Progenitor cell of endocrine pancreas (in vitro differentiated cells): Measurements from ENCODE around the gene SLC66A3. TPM values are rescaled to one million over a fixed set of nuclear protein-coding genes. Genes with fewer than 3 reads are reported as not detected.

Source experiments
- DNase-seq: peaks from one replicate; pipeline ENCODE4 v3.0.0; 2021; ENCODE audit warnings: low spot score; ENCODE audit not compliant: unreplicated experiment
- H3K27ac Mint-ChIP-seq: 2 replicates; pipeline ENCODE4 v1.8.0; 2021; ENCODE audit warnings: mild to moderate bottlenecking, moderate library complexity, mixed read lengths
- H3K27me3 Mint-ChIP-seq: 2 replicates; pipeline ENCODE4 v1.8.0; 2021; ENCODE audit warnings: mixed read lengths
- H3K36me3 Mint-ChIP-seq: 2 replicates; pipeline ENCODE4 v1.8.0; 2022; ENCODE audit warnings: mixed read lengths; ENCODE audit not compliant: insufficient read depth
- H3K4me1 Mint-ChIP-seq: 2 replicates; pipeline ENCODE4 v1.8.0; 2021; ENCODE audit warnings: low read depth, mixed read lengths
- H3K4me3 Mint-ChIP-seq: 2 replicates; pipeline ENCODE4 v1.8.0; 2021; ENCODE audit warnings: low read depth, mild to moderate bottlenecking, moderate library complexity, mixed read lengths
- H3K9me3 Mint-ChIP-seq: 2 replicates; pipeline ENCODE4 v1.8.0; 2021; ENCODE audit warnings: low read depth, mixed read lengths
- total RNA-seq: library from RNA; stranded (reverse); gene quantifications from 2 replicates; pipeline ENCODE4 v1.2.1, GENCODE V29; 2021
- TF ChIP-seq, protein P1 (sequence below): fragments of 200-600 bp; sonication (generic); IDR thresholded peaks from one replicate; pipeline ENCODE4 v1.5.0; 2021; ENCODE audit warnings: antibody characterized with exemption, mild to moderate bottlenecking; ENCODE audit not compliant: unreplicated experiment

Gene SLC66A3
- total RNA-seq, 1 donor from 2014 or later, result 5.0 TPM

DNA sequence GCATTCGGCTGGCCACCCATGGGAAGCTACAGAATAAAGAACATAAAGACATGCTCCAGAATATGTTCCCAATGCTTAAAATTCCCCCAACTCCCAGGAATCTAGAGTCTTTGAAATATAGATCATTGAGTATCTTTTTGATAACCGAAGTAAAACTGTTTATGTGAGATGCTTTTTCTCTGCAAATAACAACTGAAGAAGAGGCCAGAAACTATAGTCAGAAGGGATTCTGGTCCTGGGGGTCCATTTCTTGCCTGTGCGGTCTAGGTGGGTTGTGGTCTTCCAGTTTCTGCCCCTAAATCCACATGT is 30.6 kb upstream of the SLC66A3 start:
- H3K9me3 Mint-ChIP-seq, result no peaks in the 10 kb centered on the region
- peaks cover 43% of the 10 kb centered on the region for H3K27me3 Mint-ChIP-seq
- H3K4me3 Mint-ChIP-seq, result no peak overlapping the region
- no peaks in the 10 kb centered on the region for H3K4me1 Mint-ChIP-seq
- DNase-seq, result no peak
- H3K36me3 Mint-ChIP-seq, result no peaks in the 10 kb centered on the region
- TF ChIP-seq, protein P1, sequence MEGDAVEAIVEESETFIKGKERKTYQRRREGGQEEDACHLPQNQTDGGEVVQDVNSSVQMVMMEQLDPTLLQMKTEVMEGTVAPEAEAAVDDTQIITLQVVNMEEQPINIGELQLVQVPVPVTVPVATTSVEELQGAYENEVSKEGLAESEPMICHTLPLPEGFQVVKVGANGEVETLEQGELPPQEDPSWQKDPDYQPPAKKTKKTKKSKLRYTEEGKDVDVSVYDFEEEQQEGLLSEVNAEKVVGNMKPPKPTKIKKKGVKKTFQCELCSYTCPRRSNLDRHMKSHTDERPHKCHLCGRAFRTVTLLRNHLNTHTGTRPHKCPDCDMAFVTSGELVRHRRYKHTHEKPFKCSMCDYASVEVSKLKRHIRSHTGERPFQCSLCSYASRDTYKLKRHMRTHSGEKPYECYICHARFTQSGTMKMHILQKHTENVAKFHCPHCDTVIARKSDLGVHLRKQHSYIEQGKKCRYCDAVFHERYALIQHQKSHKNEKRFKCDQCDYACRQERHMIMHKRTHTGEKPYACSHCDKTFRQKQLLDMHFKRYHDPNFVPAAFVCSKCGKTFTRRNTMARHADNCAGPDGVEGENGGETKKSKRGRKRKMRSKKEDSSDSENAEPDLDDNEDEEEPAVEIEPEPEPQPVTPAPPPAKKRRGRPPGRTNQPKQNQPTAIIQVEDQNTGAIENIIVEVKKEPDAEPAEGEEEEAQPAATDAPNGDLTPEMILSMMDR, result no peak
- H3K27ac Mint-ChIP-seq, result no peak overlapping the region

DNA sequence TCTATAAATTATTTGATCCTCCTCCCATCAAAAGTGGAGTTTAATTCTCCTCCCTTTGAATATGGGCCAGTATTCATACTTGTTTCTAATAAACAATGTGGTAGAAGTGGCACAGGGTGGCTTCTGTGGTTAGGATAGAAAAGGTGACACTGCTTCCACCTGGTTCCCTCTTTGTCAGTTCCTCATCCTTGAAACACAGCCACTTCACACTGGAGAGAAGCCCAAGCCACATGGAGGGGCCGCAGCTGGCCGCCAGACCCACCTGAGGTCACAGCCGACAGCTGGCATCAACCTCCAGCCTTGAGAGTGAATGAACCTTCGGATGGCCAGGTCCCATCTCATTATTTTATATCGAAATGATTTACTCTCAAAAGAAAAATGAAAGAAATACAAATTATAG is 27.5 kb upstream of the SLC66A3 start:
- H3K36me3 Mint-ChIP-seq, result no peaks in the 10 kb centered on the region
- H3K4me3 Mint-ChIP-seq, result no peak overlapping the region
- TF ChIP-seq, protein P1, result no peak
- peaks cover 27% of the 10 kb centered on the region for H3K27me3 Mint-ChIP-seq
- no peaks in the 10 kb centered on the region for H3K9me3 Mint-ChIP-seq
- DNase-seq, result no peak
- no peak overlapping the region for H3K27ac Mint-ChIP-seq
- peaks cover 1% of the 10 kb centered on the region for H3K4me1 Mint-ChIP-seq

DNA sequence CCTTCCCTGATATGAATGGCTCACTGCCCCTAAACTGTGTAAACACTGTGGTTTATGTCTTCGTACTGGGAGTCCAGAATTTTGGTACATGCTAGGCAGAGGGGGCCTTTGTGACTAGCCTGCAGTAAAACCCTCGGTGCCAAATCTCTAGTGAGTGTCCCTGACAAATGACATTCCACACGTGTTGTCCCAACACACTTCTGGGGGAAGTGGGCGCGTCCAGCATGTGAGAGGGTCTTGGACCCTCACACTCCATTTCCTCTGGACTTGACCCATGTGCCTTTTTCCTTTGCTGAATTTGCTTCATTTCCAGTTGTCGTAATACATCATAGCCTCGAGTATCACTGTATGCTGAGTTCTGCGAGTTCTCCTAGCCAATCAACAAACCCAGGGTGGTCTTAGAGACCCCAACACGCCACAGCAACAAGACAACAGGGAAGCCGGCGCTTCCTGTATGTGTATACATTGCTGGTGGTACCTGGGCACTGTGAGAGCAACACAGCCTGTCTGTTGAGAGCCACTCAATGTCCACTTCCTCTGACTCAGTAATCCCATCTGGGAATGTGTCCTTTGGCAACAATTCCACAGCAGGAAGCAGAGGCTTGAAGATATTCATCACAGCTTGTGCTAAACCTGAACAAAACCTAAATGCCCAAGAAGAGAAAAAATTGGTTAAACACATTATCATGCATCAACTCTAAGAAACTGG is 26.9 kb upstream of the SLC66A3 start:
- H3K27me3 Mint-ChIP-seq, result peaks cover 24% of the 10 kb centered on the region
- H3K4me3 Mint-ChIP-seq, result no peak overlapping the region
- no peaks in the 10 kb centered on the region for H3K9me3 Mint-ChIP-seq
- TF ChIP-seq, protein P1, result no peak
- H3K27ac Mint-ChIP-seq, result no peak overlapping the region
- H3K4me1 Mint-ChIP-seq, result peaks cover 4% of the 10 kb centered on the region
- no peak for DNase-seq
- H3K36me3 Mint-ChIP-seq, result no peaks in the 10 kb centered on the region

DNA sequence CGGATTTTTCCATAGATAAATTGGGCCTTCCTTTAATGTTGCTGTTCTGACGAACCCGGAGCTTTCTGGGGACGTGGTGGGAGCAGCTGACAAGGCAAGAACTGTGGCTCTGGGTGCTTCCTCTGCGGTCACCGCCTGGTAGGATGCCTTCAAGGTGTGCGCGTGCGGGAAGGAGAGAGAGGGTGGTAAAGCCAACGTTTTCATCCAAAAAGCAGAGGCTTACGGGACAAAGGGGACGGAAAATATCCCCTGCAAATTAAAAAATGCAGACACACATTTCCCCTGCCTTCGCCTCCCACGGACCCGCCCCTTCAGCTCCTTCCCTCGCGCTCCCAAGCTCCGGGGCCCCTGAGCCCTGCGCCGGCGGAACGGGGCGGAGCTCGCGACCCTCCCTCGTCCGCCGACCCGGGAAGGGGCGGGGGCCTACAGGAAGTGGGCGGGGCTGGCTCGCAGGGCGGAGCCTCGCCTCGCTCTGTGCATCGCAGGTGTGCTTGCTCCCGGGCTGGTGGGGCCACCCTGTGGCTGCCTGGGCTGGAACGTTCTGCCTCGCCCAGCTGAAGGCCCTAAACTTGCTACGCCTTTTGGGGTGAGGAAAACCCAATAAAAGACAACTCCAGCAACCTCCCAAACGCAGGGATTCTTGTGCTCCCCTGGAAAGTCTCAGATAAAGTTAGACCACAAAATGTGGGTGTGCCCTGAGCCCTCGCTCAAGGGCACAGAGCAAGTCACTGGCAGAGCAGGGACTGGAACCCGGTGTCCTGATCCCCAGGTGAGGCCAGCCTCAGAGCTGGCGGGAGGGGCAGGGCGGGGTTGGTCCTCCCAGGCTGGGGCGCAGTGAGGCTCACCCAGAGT is 25.4 kb upstream of the SLC66A3 start:
- Mint-ChIP-seq H3K4me1 (peaks cover 4% of the 10 kb centered on the region), H3K9me3 (no peaks in the 10 kb centered on the region), H3K27ac (no peak overlapping the region), H3K27me3 (peaks cover 21% of the 10 kb centered on the region), H3K36me3 (no peaks in the 10 kb centered on the region), H3K4me3 (peak overlapping the region; percentile 74)
- TF ChIP-seq, protein P1, result peak; percentile 55
- DNase-seq, result peak; percentile 90

DNA sequence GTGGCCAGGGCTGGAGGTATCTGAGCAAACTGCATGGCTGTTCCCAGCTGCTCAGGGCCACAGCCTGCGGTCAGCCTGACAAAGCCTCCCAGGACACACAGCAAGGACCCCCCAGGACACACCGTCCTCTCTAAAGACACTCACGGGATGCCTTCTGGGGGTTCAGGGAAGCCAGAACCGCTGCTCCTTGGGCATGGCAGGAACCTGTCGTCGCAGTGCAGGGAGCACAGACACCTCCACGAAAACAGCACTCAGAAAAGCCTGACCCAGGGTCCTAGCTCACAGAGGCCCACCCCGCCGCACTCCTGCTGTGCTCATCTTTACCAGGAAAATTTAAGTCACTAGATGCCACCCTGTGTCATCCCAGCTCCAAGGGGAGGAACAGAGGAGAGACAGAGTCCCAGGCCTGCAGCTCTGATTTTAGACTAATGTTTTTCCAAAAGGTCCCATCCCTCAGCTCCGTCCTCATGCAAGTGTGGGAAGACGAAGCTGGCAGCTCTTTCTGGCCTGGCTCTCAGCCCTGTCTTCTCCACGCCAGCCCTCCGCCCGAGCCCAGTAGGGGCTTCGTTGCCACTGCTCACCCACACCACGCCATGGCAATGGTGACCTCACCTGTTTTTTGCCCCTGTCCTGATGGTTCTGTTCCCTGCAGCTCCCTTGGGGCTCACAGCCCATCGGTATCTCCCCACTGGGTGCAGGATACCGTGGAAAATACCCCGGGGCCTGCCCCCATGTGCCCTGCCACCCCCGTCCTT is 23.9 kb upstream of the SLC66A3 start:
- DNase-seq, result no peak
- Mint-ChIP-seq H3K27ac (no peak overlapping the region), H3K4me3 (no peak overlapping the region), H3K9me3 (no peaks in the 10 kb centered on the region), H3K4me1 (peaks cover 4% of the 10 kb centered on the region), H3K27me3 (peaks cover 15% of the 10 kb centered on the region), H3K36me3 (no peaks in the 10 kb centered on the region)
- TF ChIP-seq, protein P1, result no peak
